NCI-H2227 (cell line): ENCODE results near the gene ARMH3.

ENCODE experiments used
- DNase-seq: peaks from one replicate; lab custom pipeline; 2025; ENCODE audit not compliant: unreplicated experiment; lab: John Stamatoyannopoulos, UW

The ARMH3 gene

DNA sequence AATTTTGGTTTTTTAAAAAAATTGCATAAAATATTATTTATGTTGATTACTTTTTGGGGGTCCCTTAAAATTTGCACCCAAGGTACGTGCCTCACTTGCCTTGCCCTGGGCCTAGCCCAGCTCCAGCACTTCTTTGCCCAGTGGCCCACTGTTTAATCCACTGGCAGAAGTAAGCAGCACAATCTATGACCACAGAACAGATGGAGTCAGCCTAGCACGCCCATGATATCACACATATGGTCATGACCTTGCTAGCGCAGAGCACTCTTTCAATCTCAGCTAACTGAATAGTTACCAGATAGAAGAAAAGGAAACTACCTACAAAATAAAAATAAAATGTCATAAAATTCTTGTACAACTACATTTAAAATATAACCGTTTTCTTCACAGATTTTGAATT, 243.4 kb downstream of the ARMH3 start:
- no peak for DNase-seq

DNA sequence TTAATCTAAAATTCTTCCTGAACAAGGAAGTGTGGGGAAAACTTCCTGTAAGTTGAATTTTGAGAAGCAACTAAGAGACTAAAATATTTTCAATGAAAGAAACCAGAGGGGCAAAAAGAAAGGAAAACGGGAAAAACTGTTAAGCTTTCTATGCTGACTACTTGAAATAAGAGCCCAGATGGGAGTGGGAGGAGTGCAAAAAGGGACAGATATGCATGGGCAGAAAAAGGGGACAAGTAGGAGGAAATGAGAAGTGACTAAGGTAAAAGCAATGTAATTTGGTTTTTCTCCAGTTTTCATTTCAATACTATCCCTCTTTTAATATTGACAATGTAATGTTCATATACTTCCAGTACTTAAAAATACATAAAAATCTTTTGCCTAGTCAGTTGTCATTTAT, 248.8 kb downstream of the ARMH3 start:
- no peak for DNase-seq

DNA sequence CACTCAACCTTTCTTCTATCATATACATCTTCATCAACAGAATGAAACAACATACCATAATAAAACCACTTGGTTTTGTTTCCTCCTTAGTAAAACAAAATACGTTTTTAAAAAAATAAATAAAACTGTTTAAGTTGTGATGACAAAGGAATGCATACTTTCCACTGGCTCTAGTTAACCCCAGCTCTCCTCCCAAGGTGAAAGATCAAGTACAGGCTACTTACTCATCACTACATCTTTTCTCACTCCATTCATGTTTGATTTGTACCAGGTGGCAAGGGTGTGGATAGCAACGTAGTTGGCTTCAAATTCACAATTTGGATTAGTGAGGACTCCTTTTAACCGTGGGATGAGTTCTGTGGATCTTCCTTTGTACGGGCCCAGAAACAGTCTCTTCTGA, 252.5 kb downstream of the ARMH3 start:
- DNase-seq = no peak

DNA sequence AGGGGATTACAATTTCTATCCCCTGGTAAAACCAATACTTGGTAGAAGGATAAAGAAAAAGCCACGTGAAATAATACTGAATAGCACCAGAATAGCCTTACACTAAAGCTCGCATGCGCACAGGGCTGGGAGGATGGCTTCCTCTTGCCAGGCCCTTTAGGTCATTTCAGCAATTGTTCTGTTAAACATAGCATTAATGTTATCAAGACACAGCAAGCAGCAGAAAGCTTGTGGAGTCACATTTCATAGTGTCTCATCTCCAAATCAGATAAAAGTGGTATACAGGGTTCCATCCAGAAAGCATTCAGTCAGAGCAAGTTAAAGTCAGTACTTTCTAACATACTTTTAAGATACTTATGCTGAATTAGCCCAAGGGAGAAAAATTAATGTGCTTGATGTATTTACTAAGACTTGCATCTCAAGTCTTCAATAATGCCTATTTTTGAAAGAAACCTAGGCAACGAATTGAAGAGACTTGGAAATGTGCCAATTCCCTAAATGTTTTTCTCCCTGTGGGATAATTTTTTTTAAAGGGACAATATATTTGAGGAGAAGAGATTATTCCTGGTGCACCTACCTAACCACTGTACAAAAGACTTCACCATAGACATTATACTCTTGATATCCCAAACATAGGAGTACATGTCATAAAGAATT, 258.4 kb downstream of the ARMH3 start:
- no peak for DNase-seq
